Measurements from ENCODE around the gene GOLGA8J.
"Not testable (repeated sequence)": the region's sequence is repeated elsewhere in the genome, so short reads cannot be mapped to it uniquely, and the experiment has no call there.

GOLGA8J gene

GRCh38 chr15:30110591-30110990, 27.8 kb downstream of the GOLGA8J start:
- DNase-seq (ENCODE audit: low read depth); H3K4me3 ChIP-seq (ENCODE audit: control insufficient read depth, low read depth, low read length): not testable (repeated sequence)

GRCh38 chr15:30130066-30130465, 47.3 kb downstream of the GOLGA8J start:
- H3K4me3 ChIP-seq (ENCODE audit: control insufficient read depth, low read depth, low read length); DNase-seq (ENCODE audit: low read depth): not testable (repeated sequence)

GRCh38 chr15:30134751-30135150, 52.0 kb downstream of the GOLGA8J start, which contains the start of gene GOLGA8T:
TSS of gene GOLGA8T (plus strand) at chr15:30135051. CDS start at chr15:30135149, 98 bp downstream.
- DNase-seq (ENCODE audit: low read depth); H3K4me3 ChIP-seq (ENCODE audit: control insufficient read depth, low read depth, low read length): not testable (repeated sequence)
